ENCODE data around the gene TMED4.
"Not testable (repeated sequence)": the region's sequence is repeated elsewhere in the genome, so short reads cannot be mapped to it uniquely, and the experiment has no call there.

TMED4 gene

DNA sequence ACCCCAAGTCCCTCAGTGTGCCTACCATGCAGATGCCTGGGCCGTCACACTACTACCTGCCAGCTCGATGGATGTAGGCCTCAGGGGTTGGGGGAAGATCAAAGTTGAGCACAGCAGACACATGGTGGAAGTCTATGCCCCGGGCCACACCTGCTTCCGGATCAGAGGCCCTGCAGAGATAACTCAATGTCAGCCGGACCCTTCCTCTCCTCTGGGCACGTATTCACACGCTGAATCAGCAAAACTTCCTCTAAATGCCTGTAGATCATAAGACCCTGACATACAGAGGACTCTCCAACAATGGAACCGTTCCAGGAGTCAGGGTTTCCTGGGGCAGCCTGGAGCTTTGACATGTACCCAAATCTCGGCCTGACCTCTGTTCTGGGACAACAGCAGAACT lies 12.1 kb downstream of the TMED4 start:
- no peak for DNase-seq (ENCODE audit: extremely low read depth in 1 of 2, low read depth in 1 of 2)

DNA sequence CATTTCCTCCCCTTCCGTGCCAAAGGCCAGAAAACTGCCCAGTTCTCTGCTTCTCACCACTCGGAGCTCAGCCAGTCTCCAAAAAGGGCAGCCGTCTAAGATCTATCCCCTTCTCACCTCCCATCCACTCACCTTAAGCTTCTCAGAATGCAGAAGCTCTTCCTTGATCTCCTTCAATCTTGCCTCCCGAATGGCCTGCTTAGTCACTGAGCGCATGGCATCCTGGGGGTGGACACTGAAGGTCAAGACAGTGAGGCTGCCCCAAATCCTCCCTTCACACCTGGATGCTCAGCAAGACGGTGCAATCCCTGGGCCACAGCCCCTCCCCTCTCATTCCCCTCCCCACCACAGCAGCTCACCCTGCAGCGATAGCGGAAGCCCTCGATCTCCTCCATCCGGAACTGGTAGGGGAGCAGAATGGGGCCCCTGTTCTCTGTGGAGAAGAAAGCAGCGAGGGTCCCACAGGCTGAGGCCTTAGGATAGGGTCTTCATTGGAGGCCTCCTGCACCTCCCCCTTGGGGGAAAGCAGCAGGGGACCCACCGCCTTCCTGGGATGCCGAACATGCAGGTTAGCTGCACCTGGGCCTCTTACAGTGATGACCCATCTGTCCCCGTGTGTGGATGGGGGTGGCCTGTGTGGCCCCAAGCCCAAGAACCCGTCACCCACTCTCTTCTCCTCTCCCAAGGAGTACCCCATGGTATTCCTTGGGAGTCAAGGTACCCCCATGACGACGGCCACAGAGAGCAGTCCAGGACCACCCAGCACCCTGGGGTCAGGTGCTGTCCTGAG lies 13.1 kb downstream of the TMED4 start:
- DNase-seq (ENCODE audit: extremely low read depth in 1 of 2, low read depth in 1 of 2) = no peak

DNA sequence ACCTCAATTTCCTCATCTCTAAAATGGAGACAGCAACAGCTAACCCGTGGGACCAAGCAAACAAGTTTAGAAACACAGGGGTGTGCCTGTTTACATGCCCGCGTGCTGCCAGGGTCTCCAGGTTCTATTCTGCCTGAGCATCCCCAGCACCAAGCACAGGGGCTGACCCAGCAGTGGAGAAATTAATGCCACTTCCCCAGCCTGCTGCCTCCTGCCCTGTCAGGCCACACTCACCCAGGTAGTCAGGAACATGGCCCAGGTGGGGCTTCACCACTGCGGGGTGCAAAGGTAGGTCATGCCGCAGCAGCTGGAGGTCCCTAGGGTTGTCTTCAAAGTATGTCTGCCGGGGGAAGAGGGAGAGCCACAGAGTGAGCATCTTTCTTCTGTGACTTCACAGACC lies 14.1 kb downstream of the TMED4 start:
- DNase-seq (ENCODE audit: extremely low read depth in 1 of 2, low read depth in 1 of 2) = no peak

DNA sequence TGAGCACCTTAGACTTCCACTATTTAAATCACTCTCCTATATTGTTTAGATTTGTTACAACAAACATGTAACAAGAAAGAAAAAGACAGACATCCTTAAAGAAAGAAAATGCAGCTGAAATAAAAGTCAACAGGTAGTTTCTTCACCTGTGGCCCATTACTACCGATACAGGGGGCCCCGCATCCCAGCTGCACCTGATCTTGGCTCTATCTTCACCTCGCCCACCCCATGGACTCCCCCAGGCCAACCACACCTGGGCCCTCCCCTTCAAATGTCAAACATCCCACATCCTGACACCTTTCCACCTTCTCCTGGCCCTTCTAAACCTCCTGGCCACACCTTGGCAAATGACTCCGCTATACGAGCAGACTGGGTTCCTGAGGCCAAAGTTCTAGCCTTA lies 15.4 kb downstream of the TMED4 start:
- no peak for DNase-seq (ENCODE audit: extremely low read depth in 1 of 2, low read depth in 1 of 2)

DNA sequence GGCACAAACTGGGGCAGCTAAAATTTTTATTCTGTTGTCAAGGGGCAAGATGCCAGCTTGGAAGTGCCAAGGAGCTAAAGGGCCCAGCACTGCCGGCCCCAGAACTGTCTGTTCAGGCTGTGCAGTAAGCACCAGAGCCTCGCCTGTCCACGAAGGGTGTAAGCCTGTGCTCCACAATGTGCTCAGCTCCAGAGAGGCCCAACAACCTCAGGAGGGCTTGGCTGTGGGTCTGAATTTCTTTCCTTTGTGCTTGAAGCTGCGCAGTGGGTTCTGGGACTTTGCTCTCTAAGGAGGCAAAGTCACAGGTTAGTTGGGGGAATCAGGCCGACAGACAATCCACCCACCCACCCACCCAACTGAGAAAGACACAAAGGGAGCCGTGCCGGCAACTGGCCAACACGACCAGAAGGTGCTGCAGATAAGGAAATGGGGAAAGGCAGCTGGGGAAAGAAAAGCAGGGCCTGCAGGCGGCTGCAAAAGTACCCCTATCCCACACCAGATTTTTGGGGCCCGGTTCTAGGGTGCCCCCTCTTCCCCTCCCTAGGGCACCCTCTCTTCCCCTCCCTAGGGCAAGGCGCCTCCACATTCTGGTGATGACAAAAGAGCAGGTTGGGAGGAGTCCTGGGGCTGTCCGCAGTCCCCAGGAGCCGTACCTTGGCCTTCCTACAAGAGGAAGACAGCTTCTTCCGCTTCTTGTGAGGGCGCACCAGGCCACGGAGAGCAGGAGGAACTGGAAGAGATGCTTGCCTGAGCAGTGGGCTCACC lies 16.1 kb downstream of the TMED4 start:
- no peak for DNase-seq (ENCODE audit: extremely low read depth in 1 of 2, low read depth in 1 of 2)

DNA sequence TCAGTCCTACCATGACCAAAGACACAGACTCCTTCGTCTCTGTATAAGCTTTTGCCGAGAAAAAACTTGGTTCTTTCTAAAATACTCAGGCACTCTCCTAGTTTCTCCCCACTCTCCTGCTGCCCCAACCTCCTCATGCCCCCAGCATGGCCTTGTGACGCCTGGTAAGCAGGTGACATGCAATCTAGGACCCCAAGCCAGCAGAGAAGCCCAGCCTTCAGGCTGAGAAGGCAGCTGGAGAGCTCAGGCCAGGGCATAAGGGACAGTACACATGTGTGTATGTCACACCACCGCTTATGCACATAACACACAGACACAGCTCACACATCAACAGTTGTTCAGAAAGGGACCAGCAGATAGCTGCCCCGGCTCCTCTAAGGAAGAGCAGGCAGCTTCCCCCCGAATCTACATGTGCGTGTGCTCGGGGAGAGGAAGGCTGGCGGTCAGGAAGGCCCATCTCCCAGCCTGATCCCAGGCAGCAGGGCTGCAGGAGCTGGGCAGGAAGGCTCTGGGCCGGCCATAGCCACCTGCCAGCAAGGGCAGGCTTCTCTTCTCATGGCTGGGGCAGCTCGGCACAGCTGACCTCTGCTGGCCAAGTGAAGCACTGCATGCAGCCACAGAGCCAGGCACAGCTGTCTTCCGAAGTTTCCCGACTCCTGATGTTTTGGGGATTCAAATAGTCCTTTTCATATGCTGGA lies 16.8 kb downstream of the TMED4 start:
- DNase-seq (ENCODE audit: extremely low read depth in 1 of 2, low read depth in 1 of 2) = peak in 1 of 2 donors; percentile 16

DNA sequence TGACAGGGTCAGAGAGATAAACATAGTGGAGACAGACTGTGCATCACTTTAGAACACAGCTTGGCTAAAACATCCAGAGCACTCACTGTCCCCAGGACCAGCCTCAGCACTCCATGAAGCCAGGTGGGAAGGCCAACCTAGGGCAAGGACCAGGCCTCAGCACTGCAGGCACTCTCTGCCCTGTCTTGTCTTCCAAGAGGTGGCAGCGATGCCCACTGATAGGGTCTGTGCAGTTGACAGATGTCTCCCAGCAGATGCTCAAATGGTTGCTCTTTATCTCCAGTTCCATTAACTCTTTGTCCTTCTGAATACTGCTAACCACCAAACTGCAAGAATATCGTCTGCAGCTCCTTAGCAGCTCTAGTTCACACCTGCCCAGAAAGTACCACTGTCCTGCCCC lies 17.4 kb downstream of the TMED4 start:
- no peak for DNase-seq (ENCODE audit: extremely low read depth in 1 of 2, low read depth in 1 of 2)

DNA sequence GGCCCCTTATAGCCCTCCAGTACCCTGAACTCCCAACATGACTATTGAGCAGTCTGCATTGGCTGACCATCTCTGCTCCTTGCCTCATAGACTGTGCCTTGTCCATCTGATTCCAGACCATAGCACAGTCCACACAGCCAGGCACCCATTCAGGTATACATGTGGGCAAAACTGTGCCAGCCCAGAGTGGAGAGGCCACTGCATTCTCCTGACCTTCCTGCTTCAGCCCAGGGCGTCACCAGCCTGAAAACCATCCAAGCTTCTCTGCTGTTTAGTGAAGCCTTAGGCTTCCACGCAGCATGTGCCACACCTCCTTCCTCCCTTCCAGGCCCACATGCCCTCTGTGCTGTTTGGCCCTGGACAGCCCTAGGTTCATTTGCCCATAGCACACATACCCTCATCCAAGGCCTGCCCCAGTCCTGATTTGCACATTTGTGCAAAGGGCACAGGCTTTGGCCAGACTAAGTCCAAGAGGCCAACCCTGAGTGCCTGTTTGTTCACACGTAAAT lies 18.8 kb downstream of the TMED4 start:
- no peak for DNase-seq (ENCODE audit: extremely low read depth in 1 of 2, low read depth in 1 of 2)

DNA sequence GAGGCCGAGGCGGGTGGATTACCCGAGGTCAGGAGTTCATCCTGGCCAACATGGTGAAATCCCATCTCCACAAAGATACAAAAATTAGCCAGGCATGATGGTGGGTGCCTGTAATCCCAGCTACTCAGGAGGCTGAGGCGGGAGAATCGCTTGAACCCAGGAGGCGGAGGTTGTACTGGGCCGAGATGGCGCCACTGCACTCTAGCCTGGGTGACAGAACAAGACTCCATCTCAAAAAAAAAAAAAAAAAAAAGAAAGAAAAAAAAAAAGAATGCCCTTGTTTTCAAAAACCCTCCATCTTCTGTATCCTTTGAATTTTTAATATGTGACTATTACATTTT lies 19.4 kb downstream of the TMED4 start:
- DNase-seq (ENCODE audit: extremely low read depth in 1 of 2, low read depth in 1 of 2) = not testable (repeated sequence)

DNA sequence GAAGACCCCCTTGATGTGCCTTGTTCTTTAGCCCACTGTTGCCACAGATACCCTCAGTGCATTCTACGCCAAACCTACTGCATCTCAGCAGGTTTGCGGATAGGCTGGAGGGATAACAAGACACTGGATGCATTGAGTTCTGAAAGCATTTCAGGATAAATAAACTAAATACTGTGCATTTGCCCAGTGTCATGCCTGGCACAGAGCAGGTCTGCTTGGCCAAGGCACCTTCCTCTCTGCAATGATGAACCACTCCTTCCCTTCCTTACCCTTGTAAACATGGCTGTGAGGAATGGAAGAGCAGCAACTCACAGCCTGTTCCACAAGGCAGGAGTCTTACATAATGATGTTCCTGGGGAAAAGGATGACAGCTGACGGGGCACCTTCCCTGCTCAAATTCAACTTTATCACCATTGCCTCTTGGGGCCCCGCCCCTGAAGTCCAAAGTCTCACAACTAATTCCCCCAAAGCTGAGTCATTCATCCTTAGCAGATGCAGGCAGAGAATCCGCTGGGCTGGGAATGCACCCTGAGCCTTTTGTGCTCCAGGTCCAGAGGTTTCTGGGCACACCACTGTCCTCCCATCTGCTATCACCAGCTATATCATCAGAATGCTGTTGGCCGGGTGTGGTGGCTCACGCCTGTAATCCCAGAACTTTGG lies 19.9 kb downstream of the TMED4 start:
- no peak for DNase-seq (ENCODE audit: extremely low read depth in 1 of 2, low read depth in 1 of 2)

DNA sequence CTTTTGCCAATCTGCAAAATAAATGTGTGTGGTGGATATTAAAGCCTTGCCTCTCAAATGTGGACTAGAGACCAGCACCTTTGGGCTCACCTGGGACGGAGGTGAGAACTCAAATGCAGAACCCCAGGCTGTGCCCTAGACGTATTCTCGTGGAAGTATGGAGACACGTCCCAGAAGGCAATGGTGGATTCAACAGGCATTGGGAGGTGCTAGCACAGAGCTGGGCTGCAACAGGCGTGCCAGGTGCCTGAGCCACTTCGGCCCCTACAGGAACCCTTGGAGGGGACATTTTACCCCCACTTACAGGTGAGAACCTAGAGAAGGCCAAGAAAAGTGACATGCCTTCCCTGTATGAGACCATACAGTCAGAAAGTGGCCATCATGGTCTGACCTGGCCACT lies 20.6 kb downstream of the TMED4 start:
- DNase-seq (ENCODE audit: extremely low read depth in 1 of 2, low read depth in 1 of 2) = no peak

DNA sequence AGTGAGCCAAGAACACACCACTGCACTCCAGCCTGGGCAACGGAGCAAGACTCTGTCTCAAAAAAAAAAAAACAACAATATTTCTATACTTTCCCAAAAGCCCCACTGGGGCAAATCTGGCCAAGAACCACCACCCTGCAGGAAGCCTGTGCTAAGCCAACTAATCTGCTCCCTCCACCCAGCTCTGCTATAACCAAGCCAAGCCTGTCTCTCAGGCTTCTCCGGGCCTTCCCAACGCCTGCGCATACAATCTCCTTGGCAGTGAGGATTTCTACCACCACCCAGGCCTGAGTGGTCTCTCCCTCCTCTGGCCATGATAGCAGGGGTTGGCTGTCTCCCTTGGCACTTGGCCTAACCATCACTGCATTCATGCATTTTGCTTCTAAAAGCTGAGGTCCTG lies 22.5 kb downstream of the TMED4 start:
- no peak for DNase-seq (ENCODE audit: extremely low read depth in 1 of 2, low read depth in 1 of 2)

DNA sequence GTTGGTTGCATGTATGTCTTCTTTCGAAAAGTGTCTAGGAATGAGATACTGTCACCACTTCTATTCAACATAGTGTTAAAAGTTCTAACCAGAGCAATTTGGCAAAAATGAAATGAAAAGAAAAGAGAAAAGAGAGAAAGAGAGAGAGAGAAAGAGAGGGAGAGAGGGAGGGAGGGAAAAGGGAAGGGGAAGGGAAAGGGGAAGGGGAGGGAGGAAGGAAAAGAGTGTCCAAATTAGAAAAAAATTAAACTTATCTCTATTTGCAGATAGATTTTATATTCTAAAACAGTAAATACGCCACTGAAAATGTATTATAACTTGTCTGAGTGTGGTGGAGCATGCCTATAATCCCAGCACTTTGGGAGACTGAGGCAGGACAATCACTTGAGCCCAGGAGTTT lies 24.5 kb downstream of the TMED4 start:
- DNase-seq (ENCODE audit: extremely low read depth in 1 of 2, low read depth in 1 of 2) = no peak

DNA sequence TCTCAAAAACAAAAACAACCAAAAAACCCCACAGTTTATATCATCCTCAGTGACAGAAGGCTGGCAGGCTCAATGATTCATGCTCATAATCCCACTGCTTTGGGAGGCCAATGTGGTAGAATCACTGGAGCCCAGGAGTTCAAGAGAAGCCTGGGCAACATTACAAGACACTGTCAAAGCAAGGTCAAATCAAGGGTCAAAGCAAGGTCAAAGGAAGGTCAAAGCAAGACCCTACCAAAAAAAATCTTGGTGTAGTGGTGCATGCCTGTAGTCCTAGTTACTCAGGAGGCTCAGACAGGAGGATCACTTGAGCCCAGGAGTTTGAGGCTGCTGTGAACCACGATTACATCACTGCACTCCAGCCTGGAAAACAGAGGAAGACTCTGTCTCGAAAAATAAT lies 26.7 kb downstream of the TMED4 start:
- no peak for DNase-seq (ENCODE audit: extremely low read depth in 1 of 2, low read depth in 1 of 2)

DNA sequence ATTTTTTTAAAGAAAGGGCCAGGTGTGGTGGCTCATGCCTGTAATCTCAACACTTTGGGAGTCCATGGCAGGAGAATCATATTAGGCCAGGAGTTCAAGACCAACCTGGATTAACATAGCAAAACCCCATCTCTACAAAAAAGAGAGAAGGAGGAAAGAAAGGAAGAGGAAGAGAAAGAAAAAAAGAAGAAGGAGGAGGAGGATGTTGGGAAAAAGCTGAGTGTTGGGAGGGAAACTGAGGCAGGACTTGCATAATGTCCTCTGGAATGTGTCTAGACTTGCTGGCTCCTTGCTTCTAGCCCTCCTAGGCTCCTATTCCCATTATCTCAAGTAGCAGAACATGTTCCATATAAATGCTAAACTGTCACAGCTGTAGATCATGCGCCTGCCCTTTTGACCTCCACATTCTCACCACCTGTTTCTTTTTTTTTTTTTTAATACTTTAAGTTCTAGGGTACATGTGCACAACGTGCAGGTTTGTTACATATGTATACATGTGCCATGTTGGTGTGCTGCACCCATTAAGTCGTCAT lies 29.5 kb downstream of the TMED4 start:
- DNase-seq (ENCODE audit: extremely low read depth in 1 of 2, low read depth in 1 of 2) = not testable (repeated sequence)

DNA sequence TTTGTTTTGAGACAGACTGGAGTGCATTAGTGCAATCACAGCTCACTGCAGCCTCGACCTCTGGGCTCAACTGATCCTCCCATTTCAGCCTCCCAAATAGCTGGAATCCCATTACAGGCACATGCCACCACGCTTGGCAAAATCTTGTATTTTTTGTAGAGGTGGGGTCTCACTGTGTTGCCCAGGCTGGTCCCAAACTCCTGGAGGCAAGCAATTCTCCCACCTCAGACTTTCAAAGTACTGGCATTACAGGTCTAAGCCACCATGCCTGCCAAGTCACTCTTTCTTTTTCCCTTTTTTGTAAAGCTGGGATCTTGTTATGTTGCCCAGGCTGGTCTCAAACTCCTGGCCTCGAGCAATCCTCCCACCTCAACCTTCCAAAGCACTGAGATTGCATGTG lies 32.6 kb downstream of the TMED4 start:
- no peak for DNase-seq (ENCODE audit: extremely low read depth in 1 of 2, low read depth in 1 of 2)

DNA sequence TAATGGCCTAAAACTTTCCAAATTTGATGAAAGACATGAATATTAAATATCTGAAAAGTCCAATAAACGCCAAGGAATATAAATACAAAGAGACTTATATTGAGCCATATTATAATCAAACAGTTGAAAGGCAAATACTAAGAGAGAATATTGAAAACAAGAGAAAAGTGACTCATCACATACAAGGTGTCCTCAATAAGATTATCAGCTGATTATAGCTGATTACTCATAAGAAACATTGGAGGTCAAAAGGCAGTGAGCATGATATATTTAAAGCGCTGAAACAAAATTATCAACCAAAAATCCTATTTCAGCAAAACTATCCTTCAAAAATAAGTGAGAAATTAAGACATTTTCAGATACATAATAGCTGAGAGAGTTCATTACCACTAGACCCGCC lies 33.1 kb downstream of the TMED4 start:
- DNase-seq (ENCODE audit: extremely low read depth in 1 of 2, low read depth in 1 of 2) = no peak

DNA sequence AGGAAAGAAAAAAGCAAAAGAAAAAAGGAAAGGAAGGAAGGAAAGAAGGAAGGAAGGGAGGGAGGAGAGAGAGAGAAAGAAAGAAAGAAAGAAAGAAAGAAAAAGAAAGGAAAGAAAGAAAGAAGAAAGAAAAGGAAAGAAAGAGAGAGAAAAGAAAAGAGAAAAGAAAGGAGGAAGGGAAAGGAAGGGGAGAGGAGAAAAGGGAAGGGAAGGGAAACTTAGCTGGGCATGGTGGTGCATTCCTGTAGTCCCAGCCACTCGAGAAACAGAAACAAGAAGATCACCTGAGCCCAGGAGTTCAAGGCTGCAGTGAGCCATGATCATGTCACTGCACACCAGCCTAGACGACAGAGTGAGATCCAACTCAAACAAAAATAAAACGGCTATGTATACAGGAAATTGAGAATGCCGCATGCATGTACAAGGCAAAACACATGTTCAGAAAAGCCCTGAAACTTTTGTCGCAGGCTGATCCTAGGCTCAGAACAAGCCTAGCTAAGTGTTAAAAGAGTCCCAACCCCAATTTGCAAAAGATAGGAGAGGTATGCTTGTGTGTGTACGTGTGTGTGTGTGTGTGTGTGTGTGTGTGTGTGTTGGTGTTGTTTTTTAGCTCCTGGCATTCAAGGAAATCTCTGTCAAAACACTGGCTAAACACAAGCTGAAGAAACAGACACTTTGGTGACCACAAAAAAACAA lies 34.3 kb downstream of the TMED4 start:
- no peak for DNase-seq (ENCODE audit: extremely low read depth in 1 of 2, low read depth in 1 of 2)

DNA sequence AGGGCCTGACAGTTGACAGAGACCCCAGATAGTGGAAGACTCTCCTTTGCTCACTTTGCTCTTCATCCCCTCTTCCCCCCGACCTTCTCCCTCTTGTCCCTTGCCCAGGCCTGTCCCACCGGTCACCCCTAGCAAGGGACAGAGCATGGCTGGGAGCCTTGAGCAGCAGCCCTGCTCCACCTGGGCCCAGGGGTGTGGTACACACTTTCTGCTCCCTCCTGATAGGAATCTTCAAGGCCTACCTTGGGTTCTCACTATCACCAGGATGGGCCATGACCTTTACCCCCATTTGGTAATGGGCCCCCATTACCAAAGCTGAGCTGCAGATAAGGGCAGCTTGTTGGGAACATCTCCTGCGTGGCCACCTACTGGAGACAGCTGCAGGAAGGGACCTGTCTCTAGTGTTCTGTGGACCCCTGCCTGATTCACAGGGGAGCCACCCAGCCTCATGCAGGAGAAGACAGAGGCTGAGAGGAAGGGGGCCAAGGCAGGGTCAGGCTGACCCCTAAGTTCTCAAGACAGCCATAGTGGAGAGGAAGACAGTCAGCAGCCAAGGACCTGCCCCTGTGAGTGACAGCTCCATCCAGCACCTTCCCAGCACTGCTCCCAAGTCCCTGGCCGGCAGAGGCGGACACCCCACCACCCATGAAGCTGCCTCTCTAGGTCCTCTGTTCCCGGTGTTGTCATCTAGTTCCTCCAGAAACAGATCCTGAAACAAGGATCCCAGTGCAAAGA lies 40.0 kb downstream of the TMED4 start:
- no peak for DNase-seq (ENCODE audit: extremely low read depth in 1 of 2, low read depth in 1 of 2)
